ENCODE results near the gene NUDT4.
A peak's percentile ranks its signal among the peaks of the same experiment; 100 is the strongest.
"Not testable (repeated sequence)": the region's sequence is repeated elsewhere in the genome, so short reads cannot be mapped to it uniquely, and the experiment has no call there.

Gene NUDT4

GRCh38 chr12:93429448-93429847 lies 51.7 kb downstream of the NUDT4 start:
- DNase-seq = no peak

- no peak for DNase-seq
Measured at GRCh38 chr12:93429852-93430251, 52.1 kb downstream of the NUDT4 start.

- peak; percentile 49 for DNase-seq
Measured at GRCh38 chr12:93430280-93430679, 52.6 kb downstream of the NUDT4 start.

- not testable (repeated sequence) for DNase-seq
Measured at GRCh38 chr12:93432031-93432430, 54.3 kb downstream of the NUDT4 start.

- peak; percentile 29 for DNase-seq
Measured at GRCh38 chr12:93434256-93434865, 56.6 kb downstream of the NUDT4 start.

- DNase-seq = no peak
Measured at GRCh38 chr12:93438266-93439050, 60.7 kb downstream of the NUDT4 start.

GRCh38 chr12:93440043-93440835 lies 62.5 kb downstream of the NUDT4 start:
- DNase-seq = no peak

GRCh38 chr12:93441081-93441616 lies 63.4 kb downstream of the NUDT4 start:
- DNase-seq = peak; percentile 12

- peak; percentile 97 for DNase-seq
Measured at GRCh38 chr12:93441617-93442410, 64.1 kb downstream of the NUDT4 start, which contains the start of gene UBE2N. UBE2N (minus strand) TSS chr12:93441947; CDS start chr12:93441884, 63 bp downstream.

- DNase-seq = no peak
Measured at GRCh38 chr12:93442411-93443340, 65.0 kb downstream of the NUDT4 start.

GRCh38 chr12:93443576-93443975 lies 65.9 kb downstream of the NUDT4 start:
- no peak for DNase-seq

GRCh38 chr12:93447555-93448290 lies 70.0 kb downstream of the NUDT4 start:
- no peak for DNase-seq

GRCh38 chr12:93448796-93449195 lies 71.1 kb downstream of the NUDT4 start:
- DNase-seq = no peak

GRCh38 chr12:93449277-93449676 lies 71.6 kb downstream of the NUDT4 start:
- no peak for DNase-seq

GRCh38 chr12:93451423-93452158 lies 73.9 kb downstream of the NUDT4 start:
- DNase-seq = no peak

GRCh38 chr12:93453633-93454032 lies 75.9 kb downstream of the NUDT4 start:
- DNase-seq = peak; percentile 47

- DNase-seq = no peak
Measured at GRCh38 chr12:93456077-93456476, 78.4 kb downstream of the NUDT4 start.
